ENCODE data around the gene SRPK1.

SRPK1 gene

DNA sequence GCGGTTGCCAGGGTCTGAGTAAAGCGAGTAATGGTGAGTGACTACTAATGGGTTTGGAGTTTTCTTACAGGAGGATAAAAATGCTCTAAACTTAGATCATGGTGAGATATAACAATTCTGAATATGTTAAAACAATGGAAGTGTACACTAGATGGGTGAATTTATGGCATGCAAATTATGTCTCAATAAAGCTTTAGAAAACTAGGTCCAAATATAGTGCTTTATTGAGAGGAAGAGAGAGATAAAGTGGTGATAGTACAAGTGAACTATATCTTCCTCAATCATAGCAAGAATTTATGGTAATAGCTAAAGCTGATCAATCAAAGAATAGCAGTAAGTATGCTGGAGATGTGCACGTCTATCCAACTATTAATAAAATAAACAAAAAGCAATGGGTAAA, 23.9 kb downstream of the SRPK1 start:
- Histone ChIP-seq H2AK5ac (ENCODE audit: low read length, severe bottlenecking) (no peak overlapping the region), H4K91ac (ENCODE audit: low read length) (no peak overlapping the region), H3K9me3 (ENCODE audit: control insufficient read depth, low read length) (no peaks in the 10 kb centered on the region), H3K27ac (ENCODE audit: low read length, poor library complexity, severe bottlenecking) (no peak overlapping the region), H3K36me3 (ENCODE audit: control insufficient read depth in 1 of 2, insufficient read depth in 2 of 2, low read depth in 1 of 2, low read length in 2 of 2) (peaks cover 3 to 6% of the 10 kb centered on the region in 2 experiments), H3K4ac (ENCODE audit: low read depth in 1 of 2, low read length in 2 of 2) (no peak overlapping the region), H3K79me1 (replicated peaks; ENCODE audit: low read length, poor library complexity, severe bottlenecking) (peaks cover 15% of the 10 kb centered on the region), H3K27me3 (ENCODE audit: control insufficient read depth in 1 of 2, insufficient read depth in 1 of 2, low read length in 2 of 2) (no peaks in the 10 kb centered on the region), H3K4me2 (ENCODE audit: low read length, poor library complexity, severe bottlenecking) (no peak overlapping the region), H4K8ac (ENCODE audit: low read length) (no peak overlapping the region), H2BK15ac (ENCODE audit: low read depth, poor library complexity, severe bottlenecking) (no peak overlapping the region), H2BK12ac (ENCODE audit: low read length in 2 of 2) (no peak overlapping the region), H2BK120ac (ENCODE audit: low read depth, low read length) (no peak overlapping the region), H3K4me1 (ENCODE audit: control insufficient read depth, insufficient read depth, low read depth, low read length) (peaks cover 5% of the 10 kb centered on the region), H3K4me3 (ENCODE audit: insufficient read depth in 1 of 2, low read depth in 1 of 2, low read length in 2 of 2) (no peak overlapping the region), H2AFZ (ENCODE audit: low read depth, low read length) (no peak overlapping the region), H3K9ac (ENCODE audit: low read length) (no peak overlapping the region), H3K23ac (ENCODE audit: low read length in 2 of 2) (no peak overlapping the region), H3K14ac (ENCODE audit: low read length in 2 of 2) (no peak overlapping the region), H2BK5ac (ENCODE audit: low read depth, low read length, poor library complexity, severe bottlenecking) (no peak overlapping the region), H3K18ac (ENCODE audit: low read depth in 1 of 2, low read length in 2 of 2) (no peak overlapping the region)
- DNase-seq: no peak
- WGBS: 98% methylated on average over 2 of the region's 3 CpGs

DNA sequence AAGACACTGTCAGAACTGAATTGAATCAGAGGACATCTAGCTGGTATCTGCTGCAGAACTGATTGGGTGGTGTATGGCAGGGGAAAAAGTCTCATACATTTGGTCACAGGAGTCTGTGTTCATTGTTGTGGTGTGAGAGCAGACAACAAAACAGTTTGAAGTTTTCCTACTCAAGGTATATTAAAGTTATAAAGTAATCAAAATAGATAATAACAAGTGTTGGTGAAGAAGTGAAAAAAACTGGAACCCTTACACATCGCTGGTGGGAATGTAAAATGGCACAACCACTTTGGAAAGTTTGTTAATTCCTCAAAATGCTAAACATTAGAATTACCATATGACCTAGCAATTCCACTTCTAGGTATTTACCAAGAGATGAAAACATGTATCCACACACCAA, 24.7 kb downstream of the SRPK1 start:
- no peak overlapping the region for H3K4me3 ChIP-seq (ENCODE audit: insufficient read depth in 1 of 2, low read depth in 1 of 2, low read length in 2 of 2)
- no peak overlapping the region for H3K4ac ChIP-seq (ENCODE audit: low read depth in 1 of 2, low read length in 2 of 2)
- no peak overlapping the region for H3K27ac ChIP-seq (ENCODE audit: low read length, poor library complexity, severe bottlenecking)
- H3K79me1 ChIP-seq (replicated peaks; ENCODE audit: low read length, poor library complexity, severe bottlenecking): peaks cover 18% of the 10 kb centered on the region
- H3K36me3 ChIP-seq (ENCODE audit: control insufficient read depth in 1 of 2, insufficient read depth in 2 of 2, low read depth in 1 of 2, low read length in 2 of 2): peaks cover 3 to 6% of the 10 kb centered on the region in 2 experiments
- no peak overlapping the region for H3K4me2 ChIP-seq (ENCODE audit: low read length, poor library complexity, severe bottlenecking)
- no peak overlapping the region for H2BK15ac ChIP-seq (ENCODE audit: low read depth, poor library complexity, severe bottlenecking)
- no peak overlapping the region for H3K18ac ChIP-seq (ENCODE audit: low read depth in 1 of 2, low read length in 2 of 2)
- no peak overlapping the region for H3K14ac ChIP-seq (ENCODE audit: low read length in 2 of 2)
- no peak overlapping the region for H2BK12ac ChIP-seq (ENCODE audit: low read length in 2 of 2)
- no peak for DNase-seq
- no peaks in the 10 kb centered on the region for H3K27me3 ChIP-seq (ENCODE audit: control insufficient read depth in 1 of 2, insufficient read depth in 1 of 2, low read length in 2 of 2)
- H3K23ac ChIP-seq (ENCODE audit: low read length in 2 of 2): no peak overlapping the region
- no peak overlapping the region for H2AK5ac ChIP-seq (ENCODE audit: low read length, severe bottlenecking)
- no peak overlapping the region for H2BK120ac ChIP-seq (ENCODE audit: low read depth, low read length)
- no peak overlapping the region for H4K8ac ChIP-seq (ENCODE audit: low read length)
- WGBS: 100% methylated on average over 1 of the region's 1 CpG
- H4K91ac ChIP-seq (ENCODE audit: low read length): no peak overlapping the region
- H3K4me1 ChIP-seq (ENCODE audit: control insufficient read depth, insufficient read depth, low read depth, low read length): peaks cover 5% of the 10 kb centered on the region
- H2AFZ ChIP-seq (ENCODE audit: low read depth, low read length): no peak overlapping the region
- H3K9ac ChIP-seq (ENCODE audit: low read length): no peak overlapping the region
- no peaks in the 10 kb centered on the region for H3K9me3 ChIP-seq (ENCODE audit: control insufficient read depth, low read length)
- H2BK5ac ChIP-seq (ENCODE audit: low read depth, low read length, poor library complexity, severe bottlenecking): no peak overlapping the region

DNA sequence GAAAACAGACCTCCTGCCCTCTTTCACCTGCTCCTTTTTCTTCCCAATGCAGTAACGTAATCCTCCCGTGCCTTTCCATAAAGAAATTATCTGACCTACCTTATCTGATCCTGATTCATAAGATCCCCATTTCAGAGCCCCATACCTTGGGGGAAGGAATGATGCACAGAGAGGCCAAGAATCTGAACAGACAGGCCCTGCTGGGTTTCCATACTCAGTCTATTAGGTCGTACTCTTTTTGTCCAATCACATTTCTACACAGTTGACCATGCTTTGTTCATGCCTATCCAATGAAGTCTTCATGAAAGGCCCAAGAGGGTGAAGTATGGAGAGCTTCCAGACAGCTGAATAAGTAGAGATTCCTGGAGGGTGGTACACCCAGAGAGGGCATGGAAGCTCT, 25.3 kb downstream of the SRPK1 start:
- Histone ChIP-seq H4K8ac (ENCODE audit: low read length) (no peak overlapping the region), H3K9ac (ENCODE audit: low read length) (no peak overlapping the region)
- 88% methylated on average over 2 of the region's 3 CpGs for WGBS

DNA sequence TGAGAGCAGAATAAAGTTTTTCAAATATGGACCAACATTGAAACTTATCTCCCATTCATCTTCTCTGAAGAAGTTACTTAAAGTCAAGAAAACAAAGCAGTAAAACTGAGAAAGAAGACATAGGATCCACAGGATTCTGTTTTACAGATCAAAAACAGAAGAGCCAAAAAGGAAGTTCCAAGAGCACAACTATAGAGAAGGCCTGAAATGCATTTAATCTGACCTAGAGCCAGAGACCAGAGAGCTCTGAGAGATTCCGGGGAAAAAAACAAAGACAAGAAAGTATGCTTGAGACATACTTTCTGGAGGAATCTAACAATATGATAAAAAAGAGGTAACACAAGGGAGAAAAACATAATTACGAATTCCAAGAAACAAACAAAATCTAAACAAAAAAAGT, 26.1 kb downstream of the SRPK1 start:
- Histone ChIP-seq H4K91ac (ENCODE audit: low read length) (no peak overlapping the region), H3K79me1 (replicated peaks; ENCODE audit: low read length, poor library complexity, severe bottlenecking) (peaks cover 21% of the 10 kb centered on the region), H2BK12ac (ENCODE audit: low read length in 2 of 2) (no peak overlapping the region), H3K4me3 (ENCODE audit: insufficient read depth in 1 of 2, low read depth in 1 of 2, low read length in 2 of 2) (no peak overlapping the region), H3K27me3 (ENCODE audit: control insufficient read depth in 1 of 2, insufficient read depth in 1 of 2, low read length in 2 of 2) (no peaks in the 10 kb centered on the region), H2BK120ac (ENCODE audit: low read depth, low read length) (no peak overlapping the region), H3K9ac (ENCODE audit: low read length) (no peak overlapping the region), H3K23ac (ENCODE audit: low read length in 2 of 2) (no peak overlapping the region), H3K36me3 (ENCODE audit: control insufficient read depth in 1 of 2, insufficient read depth in 2 of 2, low read depth in 1 of 2, low read length in 2 of 2) (peaks cover 3 to 5% of the 10 kb centered on the region in 2 experiments), H3K27ac (ENCODE audit: low read length, poor library complexity, severe bottlenecking) (no peak overlapping the region), H2BK15ac (ENCODE audit: low read depth, poor library complexity, severe bottlenecking) (no peak overlapping the region), H3K9me3 (ENCODE audit: control insufficient read depth, low read length) (no peaks in the 10 kb centered on the region), H2BK5ac (ENCODE audit: low read depth, low read length, poor library complexity, severe bottlenecking) (no peak overlapping the region), H2AFZ (ENCODE audit: low read depth, low read length) (no peak overlapping the region), H3K18ac (ENCODE audit: low read depth in 1 of 2, low read length in 2 of 2) (no peak overlapping the region), H4K8ac (ENCODE audit: low read length) (no peak overlapping the region), H3K4me1 (ENCODE audit: control insufficient read depth, insufficient read depth, low read depth, low read length) (peaks cover 5% of the 10 kb centered on the region), H3K4ac (ENCODE audit: low read depth in 1 of 2, low read length in 2 of 2) (no peak overlapping the region), H3K14ac (ENCODE audit: low read length in 2 of 2) (no peak overlapping the region), H3K4me2 (ENCODE audit: low read length, poor library complexity, severe bottlenecking) (no peak overlapping the region), H2AK5ac (ENCODE audit: low read length, severe bottlenecking) (no peak overlapping the region)
- DNase-seq: no peak
- 100% methylated on average over 1 of the region's 2 CpGs for WGBS

More for the DNA sequence above, 25.3 kb downstream of the SRPK1 start:
- Histone ChIP-seq H3K27ac (ENCODE audit: low read length, poor library complexity, severe bottlenecking) (no peak overlapping the region), H3K23ac (ENCODE audit: low read length in 2 of 2) (no peak overlapping the region), H3K4me1 (ENCODE audit: control insufficient read depth, insufficient read depth, low read depth, low read length) (peaks cover 5% of the 10 kb centered on the region), H2BK120ac (ENCODE audit: low read depth, low read length) (no peak overlapping the region), H2AFZ (ENCODE audit: low read depth, low read length) (no peak overlapping the region), H3K9me3 (ENCODE audit: control insufficient read depth, low read length) (no peaks in the 10 kb centered on the region), H2BK15ac (ENCODE audit: low read depth, poor library complexity, severe bottlenecking) (no peak overlapping the region), H2AK5ac (ENCODE audit: low read length, severe bottlenecking) (no peak overlapping the region), H3K79me1 (replicated peaks; ENCODE audit: low read length, poor library complexity, severe bottlenecking) (peaks cover 20% of the 10 kb centered on the region), H4K91ac (ENCODE audit: low read length) (no peak overlapping the region), H3K4ac (ENCODE audit: low read depth in 1 of 2, low read length in 2 of 2) (no peak overlapping the region), H3K27me3 (ENCODE audit: control insufficient read depth in 1 of 2, insufficient read depth in 1 of 2, low read length in 2 of 2) (no peaks in the 10 kb centered on the region), H3K18ac (ENCODE audit: low read depth in 1 of 2, low read length in 2 of 2) (no peak overlapping the region), H3K36me3 (ENCODE audit: control insufficient read depth in 1 of 2, insufficient read depth in 2 of 2, low read depth in 1 of 2, low read length in 2 of 2) (peaks cover 3 to 6% of the 10 kb centered on the region in 2 experiments), H3K4me2 (ENCODE audit: low read length, poor library complexity, severe bottlenecking) (no peak overlapping the region), H2BK12ac (ENCODE audit: low read length in 2 of 2) (no peak overlapping the region), H2BK5ac (ENCODE audit: low read depth, low read length, poor library complexity, severe bottlenecking) (no peak overlapping the region), H3K14ac (ENCODE audit: low read length in 2 of 2) (no peak overlapping the region), H3K4me3 (ENCODE audit: insufficient read depth in 1 of 2, low read depth in 1 of 2, low read length in 2 of 2) (no peak overlapping the region)
- no peak for DNase-seq

All from mesenchymal stem cell (in vitro differentiated cells and primary cell).